ENCODE measurements around the gene RHOT2.
A peak's percentile ranks its signal among the peaks of the same experiment; 100 is the strongest.

Gene RHOT2

GRCh38 chr16:660459-661183 lies 7.3 kb upstream of the RHOT2 start:
- TF ChIP-seq, protein P1, sequence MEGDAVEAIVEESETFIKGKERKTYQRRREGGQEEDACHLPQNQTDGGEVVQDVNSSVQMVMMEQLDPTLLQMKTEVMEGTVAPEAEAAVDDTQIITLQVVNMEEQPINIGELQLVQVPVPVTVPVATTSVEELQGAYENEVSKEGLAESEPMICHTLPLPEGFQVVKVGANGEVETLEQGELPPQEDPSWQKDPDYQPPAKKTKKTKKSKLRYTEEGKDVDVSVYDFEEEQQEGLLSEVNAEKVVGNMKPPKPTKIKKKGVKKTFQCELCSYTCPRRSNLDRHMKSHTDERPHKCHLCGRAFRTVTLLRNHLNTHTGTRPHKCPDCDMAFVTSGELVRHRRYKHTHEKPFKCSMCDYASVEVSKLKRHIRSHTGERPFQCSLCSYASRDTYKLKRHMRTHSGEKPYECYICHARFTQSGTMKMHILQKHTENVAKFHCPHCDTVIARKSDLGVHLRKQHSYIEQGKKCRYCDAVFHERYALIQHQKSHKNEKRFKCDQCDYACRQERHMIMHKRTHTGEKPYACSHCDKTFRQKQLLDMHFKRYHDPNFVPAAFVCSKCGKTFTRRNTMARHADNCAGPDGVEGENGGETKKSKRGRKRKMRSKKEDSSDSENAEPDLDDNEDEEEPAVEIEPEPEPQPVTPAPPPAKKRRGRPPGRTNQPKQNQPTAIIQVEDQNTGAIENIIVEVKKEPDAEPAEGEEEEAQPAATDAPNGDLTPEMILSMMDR (conservative IDR thresholded peaks at IDR 0.05): peak; percentile 84
- no peak for TF ChIP-seq ZFX (IDR thresholded peaks at IDR 0.05)
- H3K27ac ChIP-seq: peak overlapping the region; percentile 90

- peak overlapping the region; percentile 90 for H3K27ac ChIP-seq
- TF ChIP-seq, protein P1 (conservative IDR thresholded peaks at IDR 0.05): no peak; the same call in 1 of the 2 replicates
- no peak for TF ChIP-seq ZFX (IDR thresholded peaks at IDR 0.05)
Measured at GRCh38 chr16:661184-661821, 6.6 kb upstream of the RHOT2 start.

DNA sequence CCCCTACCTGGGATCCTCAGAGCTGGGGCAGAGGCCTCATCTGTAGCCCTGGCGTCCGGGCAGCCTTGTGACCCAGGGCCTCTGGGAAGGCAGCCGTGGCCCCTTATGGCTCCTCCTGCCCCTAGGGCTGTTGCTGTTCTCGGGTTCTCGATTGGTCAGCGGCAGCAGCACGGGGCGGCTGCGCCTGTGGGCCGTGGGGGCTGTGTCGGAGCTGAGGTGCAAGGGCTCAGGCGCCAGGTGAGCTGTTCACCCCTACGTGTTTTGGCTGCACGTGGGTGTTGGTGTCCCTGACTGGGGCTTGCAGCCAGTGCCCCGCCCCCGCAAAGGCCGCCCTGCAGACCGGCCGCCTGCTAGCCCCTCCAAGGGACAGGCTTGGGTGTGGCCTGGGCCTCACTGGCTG lies 5.8 kb upstream of the RHOT2 start:
- peak overlapping the region; percentile 90 for H3K27ac ChIP-seq
- no peak for TF ChIP-seq ZFX (IDR thresholded peaks at IDR 0.05)
- TF ChIP-seq, protein P1 (conservative IDR thresholded peaks at IDR 0.05): no peak

DNA sequence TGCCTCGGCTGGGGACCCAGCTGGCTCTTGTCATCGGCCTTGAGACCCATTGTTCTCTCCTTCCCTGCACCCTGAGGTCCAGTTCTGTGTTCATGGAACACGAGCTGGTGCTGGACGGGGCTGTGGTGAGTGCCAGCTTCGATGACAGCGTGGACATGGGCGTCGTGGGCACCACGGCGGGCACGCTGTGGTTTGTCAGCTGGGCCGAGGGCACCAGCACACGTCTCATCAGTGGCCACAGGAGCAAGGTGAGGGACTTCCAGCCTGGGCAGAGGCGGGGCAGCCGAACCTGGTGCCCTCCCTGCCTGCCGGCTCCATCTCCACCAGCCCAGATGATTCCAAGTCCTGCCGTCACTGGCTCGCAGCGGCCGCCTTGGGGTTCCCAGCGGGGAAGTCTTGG lies 5.3 kb upstream of the RHOT2 start:
- TF ChIP-seq ZFX (IDR thresholded peaks at IDR 0.05): no peak
- TF ChIP-seq, protein P1 (conservative IDR thresholded peaks at IDR 0.05): no peak
- H3K27ac ChIP-seq: no peak overlapping the region; the same call in 1 of the 2 replicates

- TF ChIP-seq, protein P1 (conservative IDR thresholded peaks at IDR 0.05): no peak
- no peak for TF ChIP-seq ZFX (IDR thresholded peaks at IDR 0.05)
- H3K27ac ChIP-seq: no peak overlapping the region; the same call in 1 of the 2 replicates
Measured at GRCh38 chr16:666572-666971, 1.4 kb upstream of the RHOT2 start.

GRCh38 chr16:667113-667779 lies 686 bp upstream of the RHOT2 start:
- H3K27ac ChIP-seq: peak overlapping the region; percentile 100
- TF ChIP-seq, protein P1 (conservative IDR thresholded peaks at IDR 0.05): 0 out of 2 replicates have a peak, but pooled peaks have one; percentile 64
- TF ChIP-seq ZFX (IDR thresholded peaks at IDR 0.05): no peak
